ENCODE data around the gene ATN1.

ATN1 gene

DNA sequence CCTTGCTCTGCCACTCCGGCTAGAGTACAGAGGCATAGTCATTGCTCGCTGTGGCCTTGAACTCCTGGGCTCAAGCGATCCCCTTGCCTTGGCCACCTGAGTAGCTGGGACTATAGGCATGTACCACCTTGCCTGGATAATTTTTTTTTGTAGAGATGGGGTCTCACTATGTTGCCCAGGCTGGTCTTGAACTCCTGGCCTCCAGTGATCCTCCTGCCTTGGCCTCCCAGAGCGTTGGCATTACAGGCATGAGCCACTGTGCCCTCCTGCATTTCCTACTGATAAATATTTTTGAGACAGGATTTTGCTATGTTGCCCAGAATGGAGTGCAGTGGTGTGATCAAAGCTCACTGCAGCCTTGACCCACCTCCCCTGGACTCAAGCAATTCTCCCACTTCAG lies 52.3 kb downstream of the ATN1 start:
- DNase-seq = no peak

DNA sequence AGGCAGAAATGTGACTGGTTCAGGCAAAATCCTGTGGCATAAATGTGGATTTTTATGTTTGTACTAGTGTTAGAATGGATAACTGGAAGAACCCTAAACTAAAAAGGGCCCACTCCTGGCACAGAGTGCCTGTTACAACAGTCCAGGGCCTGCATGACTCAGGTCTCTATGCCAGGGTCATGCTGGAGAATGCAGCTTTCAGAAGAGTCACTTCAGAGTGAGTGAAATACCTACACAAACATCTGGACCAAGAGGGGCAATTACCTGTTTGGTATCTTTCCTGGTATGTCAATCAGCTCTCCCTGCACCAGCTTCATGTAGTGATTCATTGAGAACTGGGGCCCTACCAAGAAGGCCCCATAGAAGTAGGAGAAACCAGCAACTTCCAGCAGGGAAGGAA lies 53.0 kb downstream of the ATN1 start:
- DNase-seq = no peak

DNA sequence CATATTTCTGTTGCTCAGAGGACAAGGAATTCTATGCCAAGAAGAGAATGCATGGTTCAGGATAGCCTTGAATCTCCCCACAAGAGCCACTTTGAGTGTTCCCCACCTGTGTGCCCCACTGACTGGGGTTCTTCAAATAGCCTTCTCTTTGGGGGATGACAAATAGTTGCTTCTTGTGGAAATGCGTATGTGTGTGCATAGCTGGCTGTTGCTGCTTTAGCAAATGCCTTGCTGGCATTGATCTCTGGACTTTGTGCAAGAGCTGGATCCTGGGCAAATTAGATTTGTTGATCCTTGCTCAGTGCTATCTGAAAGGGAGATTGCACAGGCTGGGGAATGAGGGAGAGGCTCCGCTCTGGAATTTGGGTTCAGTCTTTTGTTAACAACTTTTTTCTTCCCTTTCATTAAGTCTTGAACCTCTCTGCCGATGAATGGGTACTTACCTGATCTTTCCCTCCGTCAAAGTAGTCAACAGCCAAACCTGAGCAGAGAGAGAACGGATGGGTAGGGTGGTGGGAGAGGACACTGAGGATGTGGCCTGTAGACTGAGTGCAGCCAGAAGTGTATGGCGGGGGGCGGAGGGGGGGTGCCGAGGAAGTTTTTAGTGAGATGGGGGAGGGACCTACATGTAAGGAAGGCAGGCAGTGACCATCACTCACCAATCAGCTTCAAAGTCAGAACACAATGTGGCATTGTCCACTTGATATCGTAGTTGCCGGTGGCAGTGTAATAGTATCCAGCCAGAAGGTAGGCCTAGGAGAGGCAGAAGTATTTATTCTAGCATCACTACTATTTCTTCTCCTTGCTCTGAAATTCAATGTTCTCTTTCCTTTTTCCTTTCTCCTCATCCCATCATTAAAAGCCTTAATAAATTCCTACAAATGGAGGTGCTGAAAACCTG lies 53.6 kb downstream of the ATN1 start:
- no peak for DNase-seq

DNA sequence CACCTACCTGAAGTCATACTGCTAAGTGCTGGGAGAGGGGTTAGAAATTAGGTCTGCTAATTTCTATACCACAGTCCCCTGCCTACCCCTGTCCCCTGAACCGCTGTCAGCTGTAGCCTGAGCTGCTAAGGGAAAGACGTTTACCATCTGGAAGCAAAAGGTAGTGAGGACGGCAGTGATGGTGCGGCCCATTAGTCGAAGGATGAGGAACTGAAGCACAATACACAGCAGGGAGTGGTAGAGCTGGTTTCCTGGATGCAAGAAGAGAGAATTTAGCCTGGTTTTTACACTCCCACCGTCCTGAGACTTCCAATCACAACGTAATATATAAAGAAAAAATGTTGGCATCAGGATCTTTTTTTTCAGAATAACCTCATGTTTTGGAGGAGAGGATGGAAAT lies 54.8 kb downstream of the ATN1 start:
- no peak for DNase-seq

DNA sequence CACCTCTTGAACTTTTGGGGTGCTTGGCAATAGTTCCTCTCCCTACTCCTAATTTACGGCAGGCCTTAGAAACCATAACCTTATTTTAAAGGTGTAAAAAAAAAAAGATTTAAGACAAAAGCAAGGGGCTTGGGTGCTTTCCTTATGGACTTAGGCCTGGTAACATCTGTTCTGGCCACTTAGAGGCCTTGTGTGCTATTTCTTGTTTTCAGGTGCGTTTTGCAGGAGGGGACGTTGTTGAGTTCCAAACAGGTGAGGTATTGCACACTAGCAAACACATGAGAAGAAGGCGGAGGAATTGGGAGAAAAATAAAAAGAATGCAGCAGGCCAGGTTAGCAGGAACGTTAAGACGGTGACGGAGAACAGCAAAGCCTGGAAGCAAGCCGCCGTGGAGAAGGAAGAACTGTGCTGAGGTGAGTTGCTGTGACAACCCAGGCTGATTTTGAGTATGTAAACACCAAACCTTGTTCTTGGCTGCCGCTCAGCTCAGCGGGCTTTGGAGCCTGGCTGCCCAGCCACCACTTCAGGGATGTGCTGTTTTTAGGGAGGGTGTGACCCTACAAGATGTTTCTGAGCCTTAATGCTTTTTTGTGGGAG lies 60.3 kb downstream of the ATN1 start:
- DNase-seq = no peak
